NT2/D1 (cell line): ENCODE measurements around the gene AXL.

Source experiments
- DNase-seq: peaks from one replicate; pipeline ENCODE4 v3.0.0-alpha.2; 2011; ENCODE audit warnings: low read depth, low spot score
- H3K27me3 ChIP-seq: 2 replicates; pipeline ENCODE4 v1.6.0; 2011; ENCODE audit warnings: mild to moderate bottlenecking; ENCODE audit not compliant: insufficient read length, insufficient read depth
- H3K36me3 ChIP-seq: 2 replicates; pipeline ENCODE4 v1.6.1; 2011; ENCODE audit warnings: mild to moderate bottlenecking, low read length, mixed read lengths; ENCODE audit not compliant: insufficient read depth, insufficient read length
- H3K4me1 ChIP-seq: 2 replicates; pipeline ENCODE4 v1.5.1; 2011; ENCODE audit not compliant: insufficient read depth, insufficient read length
- H3K4me3 ChIP-seq: 2 replicates; pipeline ENCODE4 v1.5.1; 2011; ENCODE audit warnings: low read depth; ENCODE audit not compliant: insufficient read length
- H3K9ac ChIP-seq: 2 replicates; pipeline ENCODE4 v1.6.0; 2011; ENCODE audit warnings: low read depth; ENCODE audit not compliant: insufficient read length
- H3K9me3 ChIP-seq: 2 replicates; pipeline ENCODE4 v1.5.1; 2011; ENCODE audit warnings: mild to moderate bottlenecking, low read length; ENCODE audit not compliant: insufficient read depth
- SUZ12 ChIP-seq: IDR thresholded peaks from 2 replicates; pipeline ENCODE4 v1.6.1; 2011; ENCODE audit not compliant: insufficient read length, insufficient read depth; ENCODE audit errors: extremely low read depth
- YY1 ChIP-seq: IDR thresholded peaks from 2 replicates; pipeline ENCODE4 v1.6.1; 2011; ENCODE audit not compliant: insufficient read length, insufficient read depth
- ZNF274 ChIP-seq: IDR thresholded peaks from 2 replicates; pipeline ENCODE4 v1.6.1; 2011; ENCODE audit warnings: mild to moderate bottlenecking, low read depth, low read length

The AXL gene

GRCh38 chr19:41263042-41263849 lies 44.2 kb downstream of the AXL start:
- Histone ChIP-seq H3K9me3 (no peaks in the 10 kb centered on the region), H3K4me1 (peaks cover 2% of the 10 kb centered on the region), H3K4me3 (peak overlapping the region; percentile 81), H3K9ac (peak overlapping the region; percentile 92), H3K36me3 (peaks cover 53% of the 10 kb centered on the region), H3K27me3 (no peaks in the 10 kb centered on the region)
- no peak for DNase-seq
- TF ChIP-seq YY1 (no peak), ZNF274 (no peak), SUZ12 (no peak)

GRCh38 chr19:41263850-41264580 lies 45.0 kb downstream of the AXL start, which contains the start of gene HNRNPUL1:
Gene HNRNPUL1 (plus strand): TSS chr19:41264372. CDS start chr19:41264504, 132 bp downstream.
- DNase-seq: peak; percentile 98
- Histone ChIP-seq H3K4me1 (peaks cover 2% of the 10 kb centered on the region), H3K36me3 (peaks cover 53% of the 10 kb centered on the region), H3K4me3 (peak within 1 kb of the TSS; percentile 85), H3K9me3 (no peaks in the 10 kb centered on the region), H3K27me3 (no peaks in the 10 kb centered on the region), H3K9ac (peak within 1 kb of the TSS; percentile 100)
- no peak for TF ChIP-seq ZNF274
- peak; percentile 77 for TF ChIP-seq YY1

- no peak for TF ChIP-seq ZNF274
- Histone ChIP-seq H3K9me3 (no peaks in the 10 kb centered on the region), H3K4me3 (peak overlapping the region; percentile 85), H3K27me3 (no peaks in the 10 kb centered on the region), H3K9ac (peak overlapping the region; percentile 100), H3K4me1 (peaks cover 2% of the 10 kb centered on the region), H3K36me3 (peaks cover 53% of the 10 kb centered on the region)
- DNase-seq: no peak
Observed at GRCh38 chr19:41264581-41265394, 45.8 kb downstream of the AXL start.

- DNase-seq: no peak
Observed at GRCh38 chr19:41265395-41266153, 46.6 kb downstream of the AXL start.

GRCh38 chr19:41269055-41269454 lies 50.0 kb downstream of the AXL start:
- no peak for DNase-seq
- TF ChIP-seq YY1 (no peak), ZNF274 (no peak), SUZ12 (no peak)
- no peaks in the 10 kb centered on the region for H3K9me3 ChIP-seq
- no peaks in the 10 kb centered on the region for H3K4me1 ChIP-seq
- no peak overlapping the region for H3K9ac ChIP-seq
- H3K4me3 ChIP-seq: no peak overlapping the region
- no peaks in the 10 kb centered on the region for H3K27me3 ChIP-seq
- peaks cover 81% of the 10 kb centered on the region for H3K36me3 ChIP-seq

More at GRCh38 chr19:41265395-41266153, 46.6 kb downstream of the AXL start:
- peak overlapping the region; percentile 100 for H3K9ac ChIP-seq
- no peaks in the 10 kb centered on the region for H3K27me3 ChIP-seq
- peaks cover 55% of the 10 kb centered on the region for H3K36me3 ChIP-seq
- H3K4me3 ChIP-seq: peak overlapping the region; percentile 85
- peaks cover 2% of the 10 kb centered on the region for H3K4me1 ChIP-seq
- TF ChIP-seq ZNF274 (no peak), YY1 (no peak), SUZ12 (no peak)
- no peaks in the 10 kb centered on the region for H3K9me3 ChIP-seq

- Histone ChIP-seq H3K4me3 (no peak overlapping the region), H3K9ac (no peak overlapping the region), H3K36me3 (peaks cover 84% of the 10 kb centered on the region), H3K27me3 (no peaks in the 10 kb centered on the region), H3K4me1 (no peaks in the 10 kb centered on the region), H3K9me3 (no peaks in the 10 kb centered on the region)
- no peak for DNase-seq
- no peak for TF ChIP-seq YY1
Observed at GRCh38 chr19:41269571-41269970, 50.5 kb downstream of the AXL start.
